ENCODE data around the gene BTRC.

BTRC gene

DNA sequence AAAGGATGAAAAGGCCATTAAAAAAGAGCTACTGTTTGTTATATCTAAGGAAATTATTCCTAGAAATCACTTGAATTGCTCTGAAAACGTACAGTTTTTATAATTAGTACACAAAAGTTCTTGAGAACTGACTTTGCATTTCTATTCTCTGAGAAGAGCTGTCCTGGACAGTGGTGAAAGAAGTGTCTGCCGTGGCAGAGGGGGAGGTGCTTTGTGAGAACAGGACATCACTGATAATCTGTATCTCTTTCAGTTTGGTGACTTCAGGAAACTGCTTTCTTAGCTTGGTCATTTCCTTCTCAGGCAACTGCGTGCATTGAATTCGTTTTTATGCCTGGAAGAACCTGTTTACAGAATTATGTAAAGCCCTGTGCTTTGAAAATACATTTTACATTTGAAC, 182.0 kb downstream of the BTRC start:
- no peak for DNase-seq (ENCODE audit: low read depth)

DNA sequence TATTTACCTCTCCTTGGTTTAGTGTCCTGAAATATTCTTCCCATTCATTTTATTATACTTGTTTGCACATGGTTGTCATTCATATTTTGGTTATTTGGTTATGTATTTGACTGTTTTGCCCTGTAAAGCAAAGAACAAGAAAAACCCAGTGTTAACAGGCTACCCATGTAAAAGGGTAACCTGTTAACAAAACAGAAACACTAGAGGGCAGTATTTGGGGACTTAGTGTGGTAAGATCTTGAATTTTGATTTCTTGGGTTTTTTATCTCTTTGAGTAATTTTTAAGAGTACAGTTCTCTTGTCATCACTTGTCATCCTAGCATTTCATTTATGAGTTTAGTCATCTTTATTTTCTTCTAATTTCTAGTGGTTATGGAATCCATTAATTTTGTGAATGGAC, 182.8 kb downstream of the BTRC start:
- no peak for DNase-seq (ENCODE audit: low read depth)

DNA sequence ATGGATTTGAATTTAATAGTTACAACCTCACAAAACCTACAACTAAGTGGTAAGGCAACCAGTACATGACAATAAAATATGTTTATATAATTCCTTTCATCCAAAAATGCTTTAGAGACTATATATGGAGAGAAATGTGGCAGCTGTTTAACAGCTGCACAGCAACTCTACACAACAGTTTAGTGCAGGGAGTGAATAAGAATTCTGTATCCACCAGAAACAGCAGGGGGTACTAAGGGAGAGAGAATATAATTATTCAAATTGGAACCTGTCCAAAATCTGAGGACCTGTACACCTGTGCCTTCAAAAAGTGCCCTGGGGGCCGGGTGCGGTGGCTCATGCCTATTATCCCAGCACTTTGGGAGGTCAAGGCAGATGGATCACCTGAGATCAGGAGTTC, 184.5 kb downstream of the BTRC start:
- no peak for DNase-seq (ENCODE audit: low read depth)

DNA sequence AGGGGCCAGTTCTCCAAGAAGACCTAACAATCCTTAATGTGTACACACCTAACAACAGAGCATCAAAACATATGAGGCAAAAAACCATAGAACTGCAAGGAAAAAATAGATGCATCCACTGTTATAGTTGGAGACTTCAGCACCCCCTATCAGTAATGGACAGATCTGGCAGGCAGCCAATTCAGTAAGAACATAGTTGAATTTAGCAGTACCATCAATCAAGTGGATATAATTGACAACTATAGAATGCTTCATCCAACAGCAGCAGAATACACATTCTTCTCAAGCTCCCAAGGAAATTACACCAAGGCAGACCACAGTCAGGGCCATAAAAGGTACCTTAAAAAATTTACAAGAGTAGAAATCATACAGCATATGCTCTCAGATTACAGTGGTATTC, 191.9 kb downstream of the BTRC start:
- no peak for DNase-seq (ENCODE audit: low read depth)

DNA sequence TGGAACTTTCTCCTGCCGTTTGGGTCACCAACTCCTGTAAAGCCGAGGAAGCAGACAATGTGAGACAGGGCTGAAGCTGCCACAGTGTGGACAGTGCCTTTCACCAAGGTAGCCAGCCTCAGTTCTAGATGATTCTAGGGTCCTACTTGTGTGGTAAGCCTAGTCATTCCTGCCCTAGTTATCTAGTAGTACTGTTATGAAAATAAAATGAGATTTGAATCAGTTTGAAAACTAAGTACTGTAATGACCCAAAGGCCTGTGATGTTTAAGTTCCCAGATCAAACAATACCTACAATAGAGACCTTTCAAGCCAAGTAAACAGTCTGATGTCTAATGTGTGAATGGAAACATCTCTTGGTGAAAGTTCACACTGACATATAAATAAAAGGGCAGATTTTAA, 197.0 kb downstream of the BTRC start:
- no peak for DNase-seq (ENCODE audit: low read depth)

DNA sequence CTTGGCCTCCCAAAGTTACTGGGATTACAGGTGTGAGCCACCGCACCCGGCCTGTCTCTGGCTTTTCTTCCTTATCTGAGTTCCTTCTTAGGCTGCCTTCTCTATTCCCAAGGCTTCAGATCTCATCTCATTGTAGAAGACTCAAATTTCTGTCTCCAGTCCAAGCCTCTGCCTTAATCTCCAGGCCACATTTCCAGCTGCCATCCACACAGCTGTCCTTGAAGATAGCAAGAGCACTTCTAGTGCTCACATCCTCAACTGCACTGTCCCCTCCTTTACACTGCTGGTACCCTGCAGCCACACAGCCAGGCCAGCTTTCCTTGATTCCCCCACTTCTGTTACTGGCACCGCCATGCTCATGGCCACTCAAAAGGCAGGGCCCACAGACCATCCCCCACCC, 198.5 kb downstream of the BTRC start:
- DNase-seq (ENCODE audit: low read depth) = no peak

DNA sequence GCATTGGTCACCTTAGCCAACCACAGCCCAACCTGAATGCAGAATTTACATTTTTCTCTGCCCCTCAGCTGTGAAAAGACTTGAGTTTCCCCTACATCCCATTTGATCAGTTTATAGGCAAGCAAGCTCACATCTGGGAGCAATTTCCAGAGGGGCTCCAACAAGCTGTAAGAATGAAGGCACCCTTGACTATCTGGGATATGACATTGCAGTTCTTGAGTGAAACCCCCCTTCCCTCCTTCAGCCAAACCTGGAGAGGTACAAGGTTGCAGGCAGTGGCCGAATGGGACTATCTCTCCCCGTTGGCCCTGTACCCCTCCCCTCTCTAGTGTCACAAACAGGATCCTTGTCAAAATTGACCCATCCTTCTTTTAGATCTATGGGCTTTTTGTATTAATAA, 203.6 kb downstream of the BTRC start:
- no peak for DNase-seq (ENCODE audit: low read depth)

DNA sequence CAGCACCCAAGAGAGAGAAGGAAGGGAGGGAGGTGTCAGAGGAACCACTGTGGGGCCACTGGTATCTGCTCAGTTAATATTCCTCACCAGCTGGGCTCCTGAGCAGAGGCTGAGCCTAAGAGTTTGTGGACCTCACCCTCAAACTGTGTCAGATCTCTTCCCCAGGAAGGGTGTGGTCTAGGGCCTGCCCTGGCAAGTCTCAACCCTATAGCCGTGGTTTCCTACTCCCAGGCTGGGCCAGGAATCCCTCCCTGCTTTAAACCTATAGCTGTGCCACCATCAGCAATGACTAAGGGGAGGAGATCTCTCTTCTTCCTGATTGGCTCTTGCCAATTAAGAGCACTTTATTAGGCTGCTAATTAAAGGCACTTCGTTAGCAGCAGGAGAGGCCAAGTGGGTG, 204.2 kb downstream of the BTRC start:
- no peak for DNase-seq (ENCODE audit: low read depth)

DNA sequence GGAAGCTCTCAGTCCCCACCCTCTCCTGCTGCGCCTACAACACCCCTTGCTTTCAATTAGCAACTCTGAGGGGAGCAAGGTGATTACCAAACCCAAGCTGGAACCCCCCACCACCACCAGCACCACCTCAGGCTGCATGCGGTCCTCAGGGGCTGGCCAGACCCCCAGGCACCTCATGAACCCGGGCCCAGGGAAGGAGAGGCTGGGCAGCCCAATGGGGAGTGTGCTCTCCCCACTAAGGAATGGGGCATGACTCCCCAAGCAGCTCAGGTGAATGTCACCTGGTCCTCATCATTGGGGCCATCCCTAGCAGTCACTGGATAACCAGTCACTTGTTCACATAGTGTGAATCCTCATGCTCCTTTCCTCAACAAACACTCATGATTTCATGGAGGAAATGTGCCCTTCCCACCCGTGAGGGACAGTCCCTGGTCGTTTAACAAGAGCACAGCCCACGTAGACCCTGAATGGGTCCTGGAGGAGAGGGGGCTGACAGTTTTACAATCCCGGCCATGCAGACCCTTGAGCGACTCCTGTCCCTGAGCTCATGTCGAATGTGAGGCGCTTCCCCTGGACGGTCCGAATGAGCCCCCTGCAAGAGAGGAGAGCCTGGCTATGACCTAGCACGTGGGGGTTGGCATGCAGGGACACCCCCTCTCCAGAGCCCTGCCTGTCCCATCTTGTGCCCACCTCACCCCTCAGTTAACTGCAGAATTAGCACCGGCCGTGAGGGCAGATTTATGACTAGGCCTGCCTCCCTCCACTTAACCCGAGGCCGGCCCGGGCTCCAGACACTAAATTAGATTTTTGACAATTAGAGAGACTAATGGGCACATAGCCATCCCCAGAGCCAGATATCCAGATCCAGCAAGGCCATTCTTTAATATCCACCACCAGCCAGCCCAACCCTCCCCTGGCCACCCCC, 205.0 kb downstream of the BTRC start:
- DNase-seq (ENCODE audit: low read depth) = no peak

DNA sequence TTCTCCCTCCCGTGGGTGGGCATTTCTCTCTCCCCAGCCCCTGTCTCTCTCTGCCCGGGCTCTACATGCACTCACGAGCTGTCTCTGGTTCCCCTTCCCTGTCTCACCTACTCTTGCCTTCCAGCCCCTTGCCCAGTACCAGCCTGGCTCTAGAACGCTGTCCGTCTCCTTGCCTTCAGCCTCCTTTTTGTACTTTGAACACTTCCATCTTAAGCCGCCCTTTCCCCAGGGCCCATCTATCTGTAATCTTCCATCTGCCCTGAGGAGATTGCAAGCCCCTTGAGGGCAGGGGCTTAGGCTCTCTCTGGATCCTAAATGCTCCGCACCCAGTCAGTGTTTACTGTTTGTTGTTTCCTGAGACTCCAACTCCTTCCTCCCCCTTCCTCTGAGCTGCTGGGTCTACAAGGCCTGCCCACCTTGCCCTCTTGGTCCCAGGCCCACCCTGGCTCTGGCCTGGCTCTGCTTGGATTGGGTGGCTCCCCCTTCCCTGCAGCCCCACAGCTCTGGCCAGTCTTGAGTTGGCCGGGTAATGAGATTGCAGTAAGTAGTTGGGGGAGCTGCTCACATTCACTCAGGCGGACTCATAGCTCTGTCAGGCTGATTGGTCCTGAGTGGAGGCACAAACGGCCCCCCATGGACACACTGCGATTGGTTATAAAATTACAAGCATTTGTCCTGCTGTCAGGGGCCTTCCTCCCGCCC, 205.8 kb downstream of the BTRC start:
- DNase-seq (ENCODE audit: low read depth) = no peak

DNA sequence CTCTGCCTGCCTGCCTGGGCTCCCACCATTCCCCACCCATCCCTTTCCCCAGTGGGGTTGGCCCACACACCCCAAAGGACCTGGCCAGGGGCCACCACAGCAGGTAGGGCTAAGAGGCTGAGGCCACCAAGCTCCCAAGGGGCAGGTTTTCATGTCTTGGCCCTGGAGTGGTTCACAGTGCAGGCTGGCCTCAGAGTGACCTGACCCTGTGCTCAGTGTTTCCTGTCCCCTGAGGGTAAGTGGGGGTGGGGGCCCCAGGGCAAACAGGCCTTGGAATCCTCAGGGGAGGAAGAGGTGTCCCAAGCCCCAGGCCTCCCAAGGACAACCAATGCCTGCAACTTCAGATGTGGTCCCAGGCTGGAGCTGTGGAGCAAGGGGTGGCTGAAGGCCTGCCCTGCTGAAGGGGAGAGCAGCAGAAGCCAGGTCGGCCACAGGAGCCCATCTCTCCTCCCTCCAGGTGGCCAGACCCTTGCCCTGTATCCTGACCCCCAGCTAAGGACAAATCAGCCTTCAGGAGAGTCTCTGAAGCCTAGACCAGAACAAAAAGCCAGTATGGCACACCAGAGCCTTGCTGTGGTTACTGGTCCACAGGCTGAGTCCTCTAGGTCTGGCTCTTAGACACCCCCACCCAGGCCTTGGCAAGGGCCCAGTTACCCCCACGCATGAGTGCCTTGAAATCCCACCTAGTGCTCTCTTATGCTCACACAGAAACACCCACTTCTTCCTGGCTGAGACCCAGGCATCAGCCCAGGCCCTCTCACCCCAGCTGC, 206.5 kb downstream of the BTRC start:
- no peak for DNase-seq (ENCODE audit: low read depth)

DNA sequence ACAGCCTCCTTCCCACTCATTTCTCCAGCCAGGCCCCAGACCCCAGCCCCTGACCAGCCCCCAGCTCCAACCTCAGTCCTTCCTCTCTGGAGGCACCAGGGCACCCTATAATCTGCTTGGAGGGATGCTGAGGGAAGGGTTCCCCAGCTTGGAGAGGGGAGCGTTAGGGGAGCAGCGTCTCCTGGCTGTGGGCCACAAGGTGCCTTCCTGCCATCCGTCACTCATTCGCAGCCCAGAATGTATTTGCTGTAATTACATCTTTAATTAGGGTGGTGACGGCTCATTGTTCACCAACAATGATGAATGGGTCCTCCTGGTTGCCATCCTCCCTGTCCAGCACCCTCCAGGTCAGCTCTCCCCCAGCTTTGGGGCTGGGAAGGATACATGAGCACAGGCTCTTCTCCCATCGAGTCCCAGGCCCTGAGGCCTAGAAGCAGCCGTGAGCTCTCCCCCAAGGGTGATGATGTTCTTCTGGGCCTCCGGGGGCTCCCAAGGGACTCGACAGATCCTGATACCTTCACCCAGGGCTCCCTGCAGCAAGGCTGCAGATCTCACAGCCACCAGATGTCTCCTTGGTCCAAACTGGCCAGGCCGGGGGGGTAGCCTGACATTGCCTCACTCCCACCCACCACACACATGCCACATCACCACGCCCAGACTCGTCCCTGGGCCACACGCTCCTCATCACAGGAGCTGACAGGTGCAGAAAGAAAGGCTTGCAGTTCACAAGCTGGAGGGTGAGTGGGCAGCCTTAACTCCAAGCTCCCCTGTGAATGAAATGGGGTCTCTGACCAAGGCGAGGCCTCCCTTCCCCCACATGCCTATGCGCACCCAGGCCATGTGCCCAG, 207.3 kb downstream of the BTRC start:
- DNase-seq (ENCODE audit: low read depth) = no peak

DNA sequence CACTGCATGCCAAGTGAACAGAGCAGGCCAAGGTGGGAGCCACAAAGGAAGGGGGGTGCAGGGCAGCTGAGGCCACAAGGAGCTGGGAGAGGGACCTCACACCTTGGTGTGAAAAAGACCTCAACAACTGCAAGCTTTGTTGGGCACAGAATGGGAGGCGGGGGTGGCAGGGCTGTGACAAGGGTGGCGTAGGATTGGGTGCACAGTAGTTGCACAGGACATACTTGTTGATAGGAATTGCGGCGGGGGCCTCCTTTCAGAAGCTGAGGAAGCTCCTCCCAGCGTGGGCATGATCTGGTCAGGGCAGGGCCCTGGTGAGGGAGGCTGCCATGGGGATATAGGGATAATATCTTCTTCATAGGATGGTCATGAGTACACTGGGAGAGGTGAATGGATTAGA, 208.3 kb downstream of the BTRC start:
- no peak for DNase-seq (ENCODE audit: low read depth)

DNA sequence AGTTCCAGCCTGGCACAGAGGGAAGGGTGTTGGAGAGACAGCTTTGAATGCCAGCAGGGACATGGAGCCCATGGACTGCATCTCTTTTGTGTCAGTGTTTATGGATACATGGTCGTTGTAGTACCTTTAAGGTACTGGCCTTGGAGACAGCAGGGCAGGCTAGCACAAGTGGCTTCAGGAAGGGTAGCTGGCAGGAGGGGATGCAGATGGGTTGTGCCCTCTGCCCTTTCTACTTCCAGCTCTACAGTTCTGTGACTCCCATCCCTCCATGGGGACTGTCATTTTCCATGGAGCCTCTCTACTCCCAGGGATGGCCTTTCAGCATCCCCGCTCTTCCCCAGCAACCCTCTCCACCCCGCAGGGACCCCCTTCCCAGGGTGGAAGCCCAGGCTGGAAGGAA, 209.0 kb downstream of the BTRC start:
- no peak for DNase-seq (ENCODE audit: low read depth)

DNA sequence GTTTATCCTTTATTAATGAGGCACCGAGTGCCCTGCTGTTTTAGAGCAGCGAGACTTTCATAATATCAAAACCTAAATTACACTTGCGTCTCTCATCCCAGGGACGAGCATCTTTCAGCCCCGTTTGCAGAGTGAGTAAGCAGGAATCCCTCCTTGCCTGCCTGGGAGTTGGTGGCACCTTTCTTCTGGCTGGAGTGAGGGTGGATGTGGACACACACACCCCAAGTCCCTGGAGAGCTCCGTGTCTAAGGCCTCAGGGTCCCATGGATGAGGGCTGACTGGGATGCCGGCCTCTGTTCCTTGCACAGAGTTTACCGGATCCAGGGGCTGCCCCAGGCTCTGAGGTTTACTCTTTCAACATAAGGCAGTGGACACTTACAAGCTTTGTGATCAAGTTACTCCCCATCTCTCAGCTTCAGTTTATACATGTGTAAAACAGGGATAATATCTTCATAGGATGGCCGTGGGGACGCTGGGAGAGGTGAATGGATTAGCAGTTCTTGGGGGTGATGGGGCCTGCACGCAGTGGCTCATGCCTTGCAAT, 209.6 kb downstream of the BTRC start:
- DNase-seq (ENCODE audit: low read depth) = no peak

DNA sequence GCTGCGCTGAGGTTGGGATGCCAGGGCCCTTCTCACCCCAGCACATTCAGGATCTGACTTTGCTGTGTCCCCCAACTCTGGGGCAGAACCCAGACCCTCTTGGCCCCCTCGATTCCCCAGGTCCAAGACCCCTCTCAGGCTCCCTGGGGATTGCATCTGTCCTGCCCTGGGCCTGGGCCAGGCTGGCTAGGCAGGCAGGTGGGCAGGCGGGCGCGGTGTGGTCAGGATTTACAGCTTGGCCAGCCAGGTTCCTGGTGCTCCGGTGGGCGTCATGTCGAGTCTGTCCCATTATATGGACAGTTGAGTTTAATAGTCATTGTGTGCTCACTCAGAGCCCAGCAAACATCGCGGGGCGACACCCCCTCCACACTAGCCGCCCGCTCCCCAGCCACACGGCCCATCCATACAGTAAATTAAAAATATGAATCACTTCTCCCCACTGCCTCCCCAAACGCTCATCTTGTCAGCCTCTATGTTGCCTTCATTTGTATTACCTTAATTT, 210.6 kb downstream of the BTRC start:
- no peak for DNase-seq (ENCODE audit: low read depth)

DNA sequence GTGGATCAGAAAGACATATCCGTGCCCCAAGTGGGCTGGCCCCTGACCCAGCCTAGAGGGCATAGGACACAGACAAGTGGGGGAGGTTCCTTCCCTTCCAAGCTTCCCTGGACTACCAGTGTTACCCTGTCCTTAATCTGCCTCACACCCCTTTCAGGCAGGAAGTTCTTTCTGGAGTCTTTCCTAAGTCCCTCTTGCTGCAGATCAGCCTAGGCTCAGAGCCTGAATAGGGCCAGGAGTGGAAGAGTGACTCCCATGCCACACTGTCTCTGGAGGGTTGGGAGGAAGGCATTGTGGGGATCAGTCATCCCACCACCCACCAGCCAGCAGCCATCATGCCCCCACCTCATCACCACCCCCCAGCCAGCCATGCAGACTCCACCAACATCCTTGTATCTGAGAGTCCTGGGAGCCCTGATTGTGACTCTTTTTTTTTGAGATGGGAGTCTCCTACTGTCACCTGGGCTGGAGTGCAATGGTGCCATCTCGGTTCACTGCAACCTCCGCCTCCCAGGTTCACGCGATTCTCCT, 211.5 kb downstream of the BTRC start:
- DNase-seq (ENCODE audit: low read depth) = no peak

DNA sequence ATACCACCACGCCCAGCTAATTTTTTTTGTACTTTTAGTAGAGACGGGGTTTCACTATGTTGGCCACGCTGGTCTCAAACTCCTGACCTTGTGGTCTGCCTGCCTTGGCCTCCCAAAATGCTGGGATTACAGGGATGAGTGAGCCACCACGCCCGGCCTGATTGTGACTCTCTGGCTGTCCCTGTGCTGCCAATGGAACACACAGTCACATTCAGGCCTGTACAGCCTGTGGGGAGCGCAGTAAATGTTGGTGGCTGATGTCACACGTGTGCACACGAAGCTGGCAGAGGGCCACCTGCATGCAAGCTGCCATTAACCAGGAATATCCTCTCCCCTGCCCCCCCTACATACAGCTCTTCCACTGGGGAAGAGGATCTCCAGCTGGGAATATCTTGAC, 212.0 kb downstream of the BTRC start:
- DNase-seq (ENCODE audit: low read depth) = no peak

DNA sequence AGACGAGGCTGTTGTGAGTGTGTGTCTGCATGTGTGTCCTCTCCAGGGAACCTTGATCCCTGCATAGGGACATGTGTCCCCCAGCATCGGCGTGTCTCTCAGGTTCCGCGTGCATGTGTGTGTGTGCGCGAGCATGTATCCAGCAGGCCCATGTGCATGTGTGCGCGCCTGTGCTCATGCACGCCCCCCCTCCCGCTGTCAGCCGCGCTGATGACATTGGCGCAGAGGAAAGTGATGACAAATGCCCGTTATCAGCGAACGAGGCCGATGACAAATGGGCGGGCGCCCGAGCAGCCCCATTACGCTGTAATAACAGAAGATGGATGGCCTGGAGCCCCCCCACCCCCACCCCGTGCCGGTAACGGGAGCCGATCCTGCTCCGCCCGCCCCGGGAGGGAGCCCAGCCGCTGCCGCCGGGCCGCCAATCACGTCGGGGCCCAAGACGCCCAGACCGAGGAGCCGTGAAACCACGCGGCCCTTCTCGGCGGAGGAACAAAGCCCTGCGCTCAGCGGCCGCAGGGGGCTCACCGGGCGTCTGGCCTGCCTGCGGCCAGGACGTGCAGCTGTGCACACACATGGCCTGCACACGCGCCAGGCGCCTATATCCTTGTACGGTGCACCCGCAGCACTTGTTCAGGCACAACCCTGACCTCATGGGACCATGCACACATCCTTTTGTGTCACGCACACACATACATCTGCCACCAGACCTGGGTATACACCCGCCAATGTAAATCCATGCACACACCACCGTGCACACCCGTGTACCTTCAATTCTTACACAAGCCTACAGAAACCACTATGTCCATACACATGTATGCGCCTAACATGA, 212.6 kb downstream of the BTRC start:
- no peak for DNase-seq (ENCODE audit: low read depth)
